H1 (cell line): ENCODE measurements around the gene ZNF440. TPM values are rescaled to one million over a fixed set of nuclear protein-coding genes. Genes with fewer than 3 reads are reported as not detected.

Experiments used
- CTCF ChIA-PET: fragments of 300-600 bp; sonication (Branson Sonifier 250); formaldehyde crosslinking; loops from one replicate; lab custom pipeline; 2021; ENCODE audit not compliant: partially characterized antibody; lab: Charles Lee
- POLR2A ChIA-PET: fragments of 300-600 bp; sonication (Branson Sonifier 250); formaldehyde crosslinking; loops from one replicate; lab custom pipeline; 2021; ENCODE audit warnings: inconsistent platforms; ENCODE audit not compliant: partially characterized antibody; lab: Charles Lee
- DNase-seq, 2 experiments: peaks; one replicate each; pipeline versions ENCODE4 v3.0.0 to v3.0.0-alpha.2; 2010 to 2022; ENCODE audit warnings: low spot score in 2 of 2, low read depth in 1 of 2, mixed read lengths in 1 of 2
- FAIRE-seq: peaks from 2 replicates; lab custom pipeline; 2011; peaks lifted over from hg19 to GRCh38; lab: Jason Lieb, UNC
- H2AFZ ChIP-seq: 2 replicates; pipeline ENCODE4 v1.8.1; 2012; ENCODE audit warnings: low read length, inconsistent platforms
- H2AK5ac ChIP-seq: 2 replicates; pipeline ENCODE4 v1.6.1; 2013; ENCODE audit warnings: low read depth, low read length
- H2BK120ac ChIP-seq: replicated peaks from 2 replicates; pipeline ENCODE3; 2013; ENCODE audit warnings: low read depth, low read length, inconsistent platforms
- H2BK12ac ChIP-seq: 2 replicates; pipeline ENCODE4 v1.6.1; 2013; ENCODE audit warnings: low read depth, low read length
- H2BK15ac ChIP-seq: 2 replicates; pipeline ENCODE4 v1.6.1; 2013; ENCODE audit warnings: low read length
- H2BK20ac ChIP-seq: 2 replicates; pipeline ENCODE4 v1.6.1; 2013; ENCODE audit warnings: low read length
- H2BK5ac ChIP-seq: 2 replicates; pipeline ENCODE4 v1.6.1; 2013; ENCODE audit warnings: low read depth, low read length
- H3K14ac ChIP-seq: 2 replicates; pipeline ENCODE4 v1.6.1; 2013; ENCODE audit warnings: inconsistent platforms; ENCODE audit not compliant: insufficient read length
- H3K18ac ChIP-seq: 2 replicates; pipeline ENCODE4 v1.6.1; 2013; ENCODE audit warnings: low read length; ENCODE audit errors: extremely low read depth
- H3K23ac ChIP-seq: 2 replicates; pipeline ENCODE4 v1.6.1; 2013; ENCODE audit warnings: inconsistent platforms; ENCODE audit not compliant: insufficient read length
- H3K23me2 ChIP-seq: 2 replicates; pipeline ENCODE4 v1.6.1; 2013; ENCODE audit warnings: low read depth, low read length
- H3K27ac ChIP-seq: 2 replicates; pipeline ENCODE4 v1.6.1; 2011; ENCODE audit warnings: low read depth, low read length, inconsistent platforms
- H3K27me3 ChIP-seq, 4 experiments: replicated peaks in 1 of 4; 1 replicate in 1 of 4; 2 replicates in 3 of 4; pipeline versions ENCODE4 v1.6.1 to v1.8.1; 2011 to 2013; ENCODE audit warnings: low read length in 3 of 4, mild to moderate bottlenecking in 3 of 4, inconsistent platforms in 2 of 4, mixed read lengths in 2 of 4, moderate library complexity in 1 of 4; ENCODE audit not compliant: control insufficient read depth in 3 of 4, insufficient read depth in 3 of 4; ENCODE audit errors: extremely low read depth in 1 of 4
- H3K36me3 ChIP-seq, 4 experiments: 2 replicates each; pipeline versions ENCODE4 v1.6.1 to v1.8.1; 2011 to 2013; ENCODE audit warnings: mild to moderate bottlenecking in 4 of 4, low read length in 3 of 4, moderate library complexity in 2 of 4, control low read depth in 1 of 4, inconsistent platforms in 1 of 4; ENCODE audit not compliant: insufficient read depth in 4 of 4, control insufficient read depth in 2 of 4
- H3K4ac ChIP-seq: replicated peaks from 2 replicates; pipeline ENCODE3; 2013; ENCODE audit warnings: low read length, low read depth, mixed read lengths, inconsistent platforms; ENCODE audit not compliant: insufficient read length
- H3K4me1 ChIP-seq, 4 experiments: replicated peaks in 1 of 4; 1 replicate in 1 of 4; 2 replicates in 3 of 4; pipeline versions ENCODE4 v1.6.1 to v1.8.1; 2011 to 2013; ENCODE audit warnings: low read length in 3 of 4, inconsistent platforms in 2 of 4, mixed read lengths in 1 of 4; ENCODE audit not compliant: insufficient read depth in 4 of 4, control insufficient read depth in 3 of 4
- H3K4me2 ChIP-seq, 2 experiments: 2 replicates each; pipeline versions ENCODE4 v1.6.1 to v1.8.1; 2011 to 2013; ENCODE audit warnings: low read depth in 2 of 2, low read length in 2 of 2, control low read depth in 1 of 2, inconsistent platforms in 1 of 2, mild to moderate bottlenecking in 1 of 2; ENCODE audit not compliant: insufficient read depth in 1 of 2
- H3K4me3 ChIP-seq, 4 experiments: fragments of 200-600, 300-600 bp in 1 of 4; sonication (generic), shearing (Covaris generic), sonication (Bioruptor Twin) in 1 of 4; 2 replicates each; pipeline versions ENCODE4 v1.5.1 to v1.8.1; 2011 to 2016; ENCODE audit warnings: low read length in 4 of 4, low read depth in 3 of 4, control low read depth in 2 of 4, inconsistent platforms in 2 of 4, mild to moderate bottlenecking in 2 of 4, mixed read lengths in 1 of 4, moderate library complexity in 1 of 4; ENCODE audit not compliant: insufficient read depth in 2 of 4; ENCODE audit errors: extremely low read depth in 1 of 4
- H3K56ac ChIP-seq: replicated peaks from 2 replicates; pipeline ENCODE3; 2013; ENCODE audit warnings: low read depth, mild to moderate bottlenecking, mixed read lengths, low read length, inconsistent platforms; ENCODE audit not compliant: insufficient read length
- H3K79me1 ChIP-seq: 2 replicates; pipeline ENCODE4 v1.6.1; 2013; ENCODE audit warnings: low read depth, low read length, control low read depth
- H3K79me2 ChIP-seq, 2 experiments: 2 replicates each; pipeline versions ENCODE4 v1.6.1 to v1.8.1; 2012 to 2013; ENCODE audit warnings: low read length in 2 of 2, mild to moderate bottlenecking in 2 of 2, inconsistent platforms in 1 of 2; ENCODE audit not compliant: insufficient read depth in 2 of 2, control insufficient read depth in 1 of 2
- H3K9ac ChIP-seq, 4 experiments: replicated peaks in 1 of 4; 1 replicate in 1 of 4; 2 replicates in 3 of 4; pipeline versions ENCODE4 v1.6.1 to v1.8.1; 2011 to 2013; ENCODE audit warnings: low read depth in 3 of 4, low read length in 3 of 4, control low read depth in 2 of 4, mild to moderate bottlenecking in 2 of 4, moderate library complexity in 2 of 4, inconsistent platforms in 1 of 4; ENCODE audit errors: extremely low read depth in 1 of 4
- H3K9me3 ChIP-seq, 2 experiments: 2 replicates each; pipeline versions ENCODE4 v1.6.1 to v1.8.1; 2012 to 2013; ENCODE audit warnings: mild to moderate bottlenecking in 2 of 2, moderate library complexity in 2 of 2, control low read depth in 1 of 2, inconsistent platforms in 1 of 2, low read depth in 1 of 2, low read length in 1 of 2, mixed read lengths in 1 of 2; ENCODE audit not compliant: insufficient read depth in 2 of 2
- H4K20me1 ChIP-seq, 2 experiments: replicated peaks in 1 of 2; 2 replicates each; pipeline versions ENCODE3 to v1.8.1; 2011 to 2013; ENCODE audit warnings: inconsistent platforms in 2 of 2, low read length in 2 of 2, mild to moderate bottlenecking in 1 of 2; ENCODE audit not compliant: insufficient read depth in 2 of 2, control insufficient read depth in 1 of 2
- H4K5ac ChIP-seq: 2 replicates; pipeline ENCODE4 v1.6.1; 2013; ENCODE audit warnings: low read length, low read depth, mixed read lengths, inconsistent platforms; ENCODE audit not compliant: insufficient read length
- H4K8ac ChIP-seq: 2 replicates; pipeline ENCODE4 v1.8.0; 2013; ENCODE audit warnings: mild to moderate bottlenecking, moderate library complexity, low read length, inconsistent platforms; ENCODE audit not compliant: insufficient read depth; ENCODE audit errors: extremely low read depth
- H4K91ac ChIP-seq: replicated peaks from 2 replicates; pipeline ENCODE3; 2013; ENCODE audit warnings: low read length, mixed read lengths, inconsistent platforms; ENCODE audit not compliant: insufficient read length
- EZH2 ChIP-seq: fragments of 200-600 bp; sonication (generic); IDR thresholded peaks from 2 replicates; pipeline ENCODE4 v1.7.1; 2012; ENCODE audit warnings: low read depth, mild to moderate bottlenecking, moderate library complexity, low read length, inconsistent platforms; ENCODE audit not compliant: severe bottlenecking
- JUN ChIP-seq: IDR thresholded peaks from 2 replicates; pipeline ENCODE4 v1.6.1; 2011; ENCODE audit warnings: low read depth, mild to moderate bottlenecking, improper control_type of control experiment, low read length
- RBBP5 ChIP-seq: IDR thresholded peaks from 2 replicates; pipeline ENCODE4 v1.7.1; 2012; ENCODE audit warnings: low read depth, mild to moderate bottlenecking, inconsistent platforms, low read length, moderate library complexity, borderline replicate concordance
- SP2 ChIP-seq: IDR thresholded peaks from 2 replicates; pipeline ENCODE4 v1.6.1; 2012; ENCODE audit warnings: mild to moderate bottlenecking, low read length, inconsistent platforms
- TAF1 ChIP-seq: IDR thresholded peaks from 2 replicates; pipeline ENCODE4 v1.6.1; 2011; ENCODE audit warnings: mild to moderate bottlenecking, low read depth, low read length
- TAF7 ChIP-seq: optimal IDR thresholded peaks from 2 replicates; pipeline ENCODE3; 2011; ENCODE audit warnings: low read depth, mild to moderate bottlenecking, inconsistent platforms, low read length, moderate library complexity, borderline replicate concordance
- TCF12 ChIP-seq: IDR thresholded peaks from 2 replicates; pipeline ENCODE4 v1.6.1; 2011; ENCODE audit warnings: low read depth, mild to moderate bottlenecking, low read length
- USF2 ChIP-seq: IDR thresholded peaks from 2 replicates; pipeline ENCODE4 v1.6.1; 2011; ENCODE audit warnings: low read length, improper control_type of control experiment
- WGBS, 2 experiments: shearing (Covaris generic) in 1 of 2; methylation state at CpG; one replicate each; pipeline versions ENCODE4 v1.1.6 to v1.1.7; 2013 to 2015; ENCODE audit warnings: low lambda C conversion rate in 2 of 2, mixed read lengths in 2 of 2, inconsistent platforms in 1 of 2, low coverage in 1 of 2, missing lambda C conversion rate in 1 of 2; ENCODE audit not compliant: insufficient replicate concordance in 2 of 2, insufficient coverage in 1 of 2, insufficient read length in 1 of 2; ENCODE audit errors: extremely low coverage in 1 of 2, missing lambda C conversion rate in 1 of 2; 5-methylcytosine and 5-hydroxymethylcytosine counted together
- polyA plus RNA-seq, 7 experiments: library from polyadenylated mRNA; depleted of rRNA in 3 of 7; stranded (reverse) in 5 of 7; unstranded in 2 of 7; fragments of >200 nt in 5 of 7; fragments of 200-250 nt in 2 of 7; gene quantifications; 1 replicate in 5 of 7; 2 replicates in 1 of 7; 4 replicates in 1 of 7; pipeline versions ENCODE4 v1.2.1 to v1.2.3, GENCODE V29; 2011 to 2013; ENCODE audit warnings: missing spikeins in 2 of 7, mixed read lengths in 2 of 7
- total RNA-seq: library from RNA; stranded (reverse); fragmentation: NEBNext Ultra II Directional; extraction: Animal tissue kit (Norgen Biotek cat#: 25700); gene quantifications from 2 replicates; pipeline ENCODE4 v1.2.1, GENCODE V29; 2021

ZNF440 gene
- total and polyA plus RNA-seq, 2 of the 8 experiments (the other 6 are each of a cell fraction or from before 2014, with no cell fraction given): 0.77 to 6.5 TPM

- Histone ChIP-seq H3K14ac (no peak overlapping the region), H3K4me3 (no peak overlapping the region), H3K36me3 (no peaks in the 10 kb centered on the region), H3K9me3 (peaks cover 0 to 3% of the 10 kb centered on the region in 2 experiments; a peak in 1 of 4 replicates), H2BK20ac (no peak overlapping the region), H3K9ac (no peak overlapping the region), H3K79me2 (no peaks in the 10 kb centered on the region), H3K23ac (no peak overlapping the region), H2BK5ac (no peak overlapping the region), H2AFZ (no peak overlapping the region), H2BK120ac (no peak overlapping the region), H2AK5ac (no peak overlapping the region), H4K8ac (no peak overlapping the region), H3K27me3 (no peaks in the 10 kb centered on the region; a peak in 2 of 7 replicates), H2BK15ac (no peak overlapping the region), H3K4me2 (no peak overlapping the region), H3K4me1 (peaks cover 4 to 5% (median 4%) of the 10 kb centered on the region in 4 experiments; a peak in 6 of 7 replicates), H3K79me1 (no peaks in the 10 kb centered on the region), H4K91ac (no peak overlapping the region), H3K56ac (no peak overlapping the region), H3K23me2 (peaks cover 4% of the 10 kb centered on the region; the same call in 1 of the 2 replicates), H2BK12ac (no peak overlapping the region), H4K20me1 (no peaks in the 10 kb centered on the region), H3K27ac (no peak overlapping the region), H4K5ac (no peak overlapping the region), H3K18ac (no peak overlapping the region), H3K4ac (no peak overlapping the region)
- FAIRE-seq (no peak), DNase-seq (no peak)
- ChIA-PET CTCF (interaction anchor here (0.5 to 12.8 kb wide), 12 partner anchors 40 to 932 kb away, joined by 3 to 169 read pairs (median 5); partner anchors contain the start of gene ZNF700), POLR2A (interaction anchor here (0.8 to 11.6 kb wide), 5 partner anchors 41 to 258 kb away, joined by 3 to 65 read pairs (median 4); partner anchors contain the start of genes ZNF20, ZNF844 and ZNF878)
- TF ChIP-seq EZH2: no peak
- no peak for TF ChIP-seq JUN
- no peak for TF ChIP-seq TCF12
- TF ChIP-seq TAF7: no peak
- TF ChIP-seq USF2: no peak
- no peak for TF ChIP-seq SP2
- no peak for TF ChIP-seq TAF1
- TF ChIP-seq RBBP5: no peak
- 93% methylated on average over 2 of the region's 2 CpGs; no CpG with 5 or more reads in 1 of the 2 experiments for WGBS, 2 experiments
These were observed 68.5 kb downstream of the ZNF440 start for GRCh38 chr19:11882606-11883005.
